IPS-18a (cell line): Measurements from ENCODE around the gene LYRM4.

Experiments
- H3K27ac ChIP-seq: one replicate; pipeline ENCODE4 v1.5.1; 2013; ENCODE audit warnings: low read length
- H3K27me3 ChIP-seq: one replicate; pipeline ENCODE4 v1.6.1; 2013; ENCODE audit warnings: mild to moderate bottlenecking, low read length; ENCODE audit not compliant: control insufficient read depth, insufficient read depth
- H3K36me3 ChIP-seq: one replicate; pipeline ENCODE4 v1.6.1; 2013; ENCODE audit warnings: low read depth, low read length; ENCODE audit not compliant: control insufficient read depth
- H3K4me1 ChIP-seq: one replicate; pipeline ENCODE4 v1.6.1; 2013; ENCODE audit warnings: low read depth, low read length; ENCODE audit not compliant: control insufficient read depth
- H3K4me3 ChIP-seq: one replicate; pipeline ENCODE4 v1.5.1; 2013; ENCODE audit warnings: low read length
- H3K9ac ChIP-seq: one replicate; pipeline ENCODE4 v1.6.1; 2013; ENCODE audit warnings: mild to moderate bottlenecking, low read length, moderate library complexity
- H3K9me3 ChIP-seq: one replicate; pipeline ENCODE4 v1.6.1; 2013; ENCODE audit warnings: low read depth, low read length; ENCODE audit not compliant: control insufficient read depth

The LYRM4 gene

DNA sequence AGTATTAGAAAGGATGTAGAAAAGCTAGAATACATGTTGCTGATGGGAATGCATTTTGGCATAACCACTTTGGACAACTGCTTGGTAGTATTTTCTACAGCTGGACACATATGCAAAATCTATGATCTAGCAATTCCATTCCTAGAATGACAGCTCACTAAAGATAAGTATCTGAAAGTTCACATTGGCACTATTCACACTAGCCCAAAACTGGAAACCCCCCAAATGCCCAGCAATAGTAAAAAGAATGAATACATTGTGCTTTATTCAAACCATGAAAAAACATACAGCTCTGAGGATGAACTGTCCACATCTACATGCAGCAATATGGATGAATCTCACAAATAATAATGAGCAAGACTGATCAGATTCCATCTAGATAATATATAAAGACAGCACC is 96.7 kb downstream of the LYRM4 start:
- H3K4me3 ChIP-seq, result no peak overlapping the region
- no peaks in the 10 kb centered on the region for H3K27me3 ChIP-seq
- H3K27ac ChIP-seq, result no peak overlapping the region
- no peaks in the 10 kb centered on the region for H3K4me1 ChIP-seq
- H3K9ac ChIP-seq, result no peak overlapping the region
- H3K9me3 ChIP-seq, result no peaks in the 10 kb centered on the region
- no peaks in the 10 kb centered on the region for H3K36me3 ChIP-seq

- no peaks in the 10 kb centered on the region for H3K36me3 ChIP-seq
- no peak overlapping the region for H3K27ac ChIP-seq
- H3K9ac ChIP-seq, result no peak overlapping the region
- no peaks in the 10 kb centered on the region for H3K27me3 ChIP-seq
- no peak overlapping the region for H3K4me3 ChIP-seq
- no peaks in the 10 kb centered on the region for H3K9me3 ChIP-seq
- no peaks in the 10 kb centered on the region for H3K4me1 ChIP-seq
Observed at GRCh38 chr6:5163247-5163646, 97.5 kb downstream of the LYRM4 start.

- H3K9ac ChIP-seq, result no peak overlapping the region
- H3K27ac ChIP-seq, result no peak overlapping the region
- H3K36me3 ChIP-seq, result no peaks in the 10 kb centered on the region
- no peak overlapping the region for H3K4me3 ChIP-seq
- no peaks in the 10 kb centered on the region for H3K9me3 ChIP-seq
- no peaks in the 10 kb centered on the region for H3K27me3 ChIP-seq
- H3K4me1 ChIP-seq, result no peaks in the 10 kb centered on the region
Observed at GRCh38 chr6:5162355-5162754, 98.4 kb downstream of the LYRM4 start.

GRCh38 chr6:5160206-5160605 is 100.5 kb downstream of the LYRM4 start:
- H3K27ac ChIP-seq, result no peak overlapping the region
- no peak overlapping the region for H3K4me3 ChIP-seq
- no peaks in the 10 kb centered on the region for H3K9me3 ChIP-seq
- no peaks in the 10 kb centered on the region for H3K27me3 ChIP-seq
- H3K4me1 ChIP-seq, result no peaks in the 10 kb centered on the region
- no peaks in the 10 kb centered on the region for H3K36me3 ChIP-seq
- no peak overlapping the region for H3K9ac ChIP-seq

- Histone ChIP-seq H3K4me3 (no peak overlapping the region), H3K27ac (no peak overlapping the region), H3K9ac (no peak overlapping the region), H3K9me3 (no peaks in the 10 kb centered on the region), H3K4me1 (no peaks in the 10 kb centered on the region), H3K27me3 (no peaks in the 10 kb centered on the region), H3K36me3 (no peaks in the 10 kb centered on the region)
Observed at GRCh38 chr6:5159162-5159561, 101.6 kb downstream of the LYRM4 start.

GRCh38 chr6:5158180-5158579 is 102.6 kb downstream of the LYRM4 start:
- H3K36me3 ChIP-seq, result no peaks in the 10 kb centered on the region
- H3K27ac ChIP-seq, result no peak overlapping the region
- no peak overlapping the region for H3K9ac ChIP-seq
- no peak overlapping the region for H3K4me3 ChIP-seq
- no peaks in the 10 kb centered on the region for H3K4me1 ChIP-seq
- no peaks in the 10 kb centered on the region for H3K9me3 ChIP-seq
- no peaks in the 10 kb centered on the region for H3K27me3 ChIP-seq

DNA sequence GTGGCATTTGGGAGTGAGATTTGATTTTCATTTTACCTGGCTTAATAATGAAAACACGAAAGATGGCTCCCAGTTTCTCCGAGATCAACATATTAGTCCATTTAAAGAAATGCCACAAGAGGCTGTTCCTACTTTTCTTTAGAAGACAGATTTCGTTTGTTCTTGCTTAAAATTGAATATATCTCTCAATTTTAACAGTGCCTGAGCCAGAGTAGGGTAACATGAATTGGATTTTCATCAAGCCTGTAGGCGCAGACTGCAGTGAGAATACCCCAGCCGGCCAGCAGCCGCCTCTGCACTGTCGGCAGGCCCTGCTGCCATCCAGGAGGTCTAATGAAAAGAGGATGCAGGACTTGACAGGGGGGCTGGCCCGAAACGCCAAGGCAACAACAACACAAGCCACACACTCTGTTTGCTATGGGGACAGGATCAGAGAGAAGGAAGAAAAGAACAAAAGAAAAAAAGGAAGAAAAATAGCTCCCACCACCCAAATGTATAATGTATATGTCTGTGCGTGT is 103.1 kb downstream of the LYRM4 start:
- no peak overlapping the region for H3K27ac ChIP-seq
- no peak overlapping the region for H3K9ac ChIP-seq
- H3K36me3 ChIP-seq, result no peaks in the 10 kb centered on the region
- H3K4me3 ChIP-seq, result no peak overlapping the region
- H3K4me1 ChIP-seq, result no peaks in the 10 kb centered on the region
- no peaks in the 10 kb centered on the region for H3K27me3 ChIP-seq
- no peaks in the 10 kb centered on the region for H3K9me3 ChIP-seq

DNA sequence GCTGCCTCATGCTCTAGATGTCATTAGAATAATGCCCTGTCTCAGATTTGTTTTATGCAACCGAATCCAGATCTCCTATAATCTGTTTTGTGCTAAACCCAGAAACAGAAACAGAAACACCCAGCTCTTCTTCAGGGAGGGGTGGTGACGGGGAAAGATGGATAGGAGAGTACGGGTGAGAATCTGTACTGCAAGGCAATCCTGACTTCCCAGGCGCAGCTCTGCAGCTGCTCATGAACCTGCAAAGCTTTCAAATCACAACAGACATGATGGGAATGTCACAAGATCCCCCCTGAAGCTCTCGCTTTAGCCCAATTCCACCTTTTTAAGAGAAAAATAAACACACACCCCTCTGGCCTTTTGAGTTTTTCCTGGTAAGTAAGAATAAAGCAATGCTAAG is 104.1 kb downstream of the LYRM4 start:
- no peak overlapping the region for H3K27ac ChIP-seq
- no peaks in the 10 kb centered on the region for H3K36me3 ChIP-seq

DNA sequence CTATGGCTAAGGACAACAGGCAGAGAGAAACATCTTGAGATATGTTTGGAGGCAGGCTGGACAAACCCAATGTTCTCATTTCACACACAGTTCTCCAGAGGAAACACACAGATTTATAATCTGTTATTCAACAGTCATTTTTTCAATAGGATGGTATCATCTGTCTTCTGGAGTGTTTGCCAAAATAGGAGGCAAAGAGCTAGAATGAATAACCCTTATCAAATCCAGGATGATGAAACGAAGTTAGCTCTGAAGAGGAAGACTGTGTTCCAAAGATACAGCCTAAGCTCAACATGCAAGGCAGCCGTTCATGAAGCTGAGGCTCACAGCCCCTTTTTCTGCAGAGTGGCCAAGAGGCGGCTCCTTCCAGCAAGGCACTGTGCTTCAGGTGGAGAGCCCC is 104.8 kb downstream of the LYRM4 start:
- Histone ChIP-seq H3K4me1 (no peaks in the 10 kb centered on the region), H3K27me3 (no peaks in the 10 kb centered on the region), H3K9me3 (no peaks in the 10 kb centered on the region), H3K4me3 (no peak overlapping the region), H3K36me3 (no peaks in the 10 kb centered on the region), H3K9ac (no peak overlapping the region), H3K27ac (no peak overlapping the region)

More for the DNA sequence above, 104.1 kb downstream of the LYRM4 start:
- Histone ChIP-seq H3K4me1 (no peaks in the 10 kb centered on the region), H3K27me3 (no peaks in the 10 kb centered on the region), H3K9me3 (no peaks in the 10 kb centered on the region), H3K9ac (no peak overlapping the region), H3K4me3 (no peak overlapping the region)

DNA sequence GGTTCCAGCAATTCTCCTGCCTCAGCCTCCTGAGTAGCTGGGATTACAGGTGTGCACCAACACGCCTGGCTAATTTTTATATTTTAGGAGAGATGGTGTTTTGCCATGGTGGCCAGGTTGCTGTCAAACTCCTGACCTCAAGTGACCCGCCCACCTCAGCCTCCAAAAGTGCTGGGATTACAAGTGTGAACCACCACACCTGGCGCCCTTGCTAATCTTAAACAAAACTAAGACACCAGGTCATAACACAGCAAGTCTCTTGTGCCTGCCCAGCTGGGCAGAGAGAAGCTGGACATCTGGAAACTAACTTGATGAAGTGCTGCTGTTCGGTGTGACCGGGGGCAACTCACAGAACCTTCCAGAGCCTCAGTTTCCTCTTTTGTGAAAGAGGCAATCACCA is 107.6 kb downstream of the LYRM4 start:
- no peaks in the 10 kb centered on the region for H3K36me3 ChIP-seq
- no peak overlapping the region for H3K9ac ChIP-seq
- H3K4me1 ChIP-seq, result no peaks in the 10 kb centered on the region
- H3K4me3 ChIP-seq, result no peak overlapping the region
- H3K27me3 ChIP-seq, result no peaks in the 10 kb centered on the region
- no peaks in the 10 kb centered on the region for H3K9me3 ChIP-seq
- no peak overlapping the region for H3K27ac ChIP-seq

GRCh38 chr6:5152460-5152859 is 108.3 kb downstream of the LYRM4 start:
- Histone ChIP-seq H3K4me3 (no peak overlapping the region), H3K36me3 (no peaks in the 10 kb centered on the region), H3K4me1 (no peaks in the 10 kb centered on the region), H3K9me3 (no peaks in the 10 kb centered on the region), H3K9ac (no peak overlapping the region), H3K27ac (no peak overlapping the region), H3K27me3 (no peaks in the 10 kb centered on the region)

GRCh38 chr6:5151955-5152401 is 108.8 kb downstream of the LYRM4 start:
- Histone ChIP-seq H3K4me1 (no peaks in the 10 kb centered on the region), H3K27ac (no peak overlapping the region), H3K27me3 (no peaks in the 10 kb centered on the region), H3K4me3 (no peak overlapping the region), H3K36me3 (no peaks in the 10 kb centered on the region), H3K9me3 (no peaks in the 10 kb centered on the region), H3K9ac (no peak overlapping the region)
